GM23248 (cell line): ENCODE measurements around the gene BPIFB2.

Experiments used
- EZH2 ChIP-seq: fragments of 200-600 bp; sonication (generic); IDR thresholded peaks from 2 replicates; pipeline ENCODE4 v1.6.1; 2018; ENCODE audit warnings: antibody characterized with exemption, mild to moderate bottlenecking; ENCODE audit not compliant: insufficient read depth, poor library complexity, severe bottlenecking
- EZH2phosphoT487 ChIP-seq: fragments of 200-600 bp; sonication (generic); IDR thresholded peaks from 2 replicates; pipeline ENCODE4 v1.6.1; 2018; ENCODE audit warnings: antibody characterized with exemption, moderate library complexity, mild to moderate bottlenecking, low read depth; ENCODE audit not compliant: insufficient read depth

GRCh38 chr20:32993496-32994050, 13.9 kb upstream of the BPIFB2 start:
- TF ChIP-seq EZH2phosphoT487: no peak
- TF ChIP-seq EZH2: no peak
